Measurements from ENCODE around the gene DRAP1.

Gene DRAP1

DNA sequence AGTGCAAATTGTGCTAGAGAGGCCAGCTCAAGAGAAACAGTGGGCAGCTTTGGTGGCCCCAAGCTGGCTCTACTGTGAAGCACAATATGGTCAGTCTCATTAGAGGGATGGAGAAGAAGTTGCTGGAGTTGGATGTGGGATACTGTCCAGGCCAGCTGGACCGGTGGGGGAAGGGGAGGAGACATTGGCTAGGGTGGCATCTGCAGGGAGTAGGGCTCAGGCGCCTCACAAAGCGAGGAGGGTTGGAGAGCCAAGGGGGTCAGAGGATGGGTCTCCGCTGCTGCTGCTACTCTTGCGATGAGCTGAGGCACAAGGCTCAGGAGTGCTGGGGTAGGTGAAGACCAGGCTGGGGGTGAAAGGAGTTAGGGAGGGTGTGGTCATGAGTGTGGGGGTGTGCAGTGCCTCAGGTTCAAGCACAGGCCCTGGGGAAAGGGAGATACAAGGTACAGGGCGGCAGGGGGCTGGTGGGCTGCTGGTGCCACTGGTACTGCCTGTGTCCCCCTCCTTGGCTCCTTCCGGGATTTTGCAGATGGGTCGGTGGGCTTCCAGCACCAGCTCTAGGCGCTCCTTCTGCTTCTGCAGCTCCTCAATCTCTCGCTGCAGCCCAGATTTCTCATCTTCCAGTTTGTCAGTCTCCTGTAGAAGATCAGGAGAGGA is 26.4 kb upstream of the DRAP1 start:
- peak overlapping the region; percentile 84 for H3K27ac Mint-ChIP-seq
- no peaks in the 10 kb centered on the region for H3K9me3 Mint-ChIP-seq
- no peaks in the 10 kb centered on the region for H3K27me3 Mint-ChIP-seq (ENCODE audit: low read depth)
- H3K4me1 Mint-ChIP-seq (ENCODE audit: low read depth) = peaks cover 57% of the 10 kb centered on the region
- peak overlapping the region; percentile 65 for H3K4me3 Mint-ChIP-seq
- peaks cover 4% of the 10 kb centered on the region for H3K36me3 Mint-ChIP-seq (ENCODE audit: low read depth)

DNA sequence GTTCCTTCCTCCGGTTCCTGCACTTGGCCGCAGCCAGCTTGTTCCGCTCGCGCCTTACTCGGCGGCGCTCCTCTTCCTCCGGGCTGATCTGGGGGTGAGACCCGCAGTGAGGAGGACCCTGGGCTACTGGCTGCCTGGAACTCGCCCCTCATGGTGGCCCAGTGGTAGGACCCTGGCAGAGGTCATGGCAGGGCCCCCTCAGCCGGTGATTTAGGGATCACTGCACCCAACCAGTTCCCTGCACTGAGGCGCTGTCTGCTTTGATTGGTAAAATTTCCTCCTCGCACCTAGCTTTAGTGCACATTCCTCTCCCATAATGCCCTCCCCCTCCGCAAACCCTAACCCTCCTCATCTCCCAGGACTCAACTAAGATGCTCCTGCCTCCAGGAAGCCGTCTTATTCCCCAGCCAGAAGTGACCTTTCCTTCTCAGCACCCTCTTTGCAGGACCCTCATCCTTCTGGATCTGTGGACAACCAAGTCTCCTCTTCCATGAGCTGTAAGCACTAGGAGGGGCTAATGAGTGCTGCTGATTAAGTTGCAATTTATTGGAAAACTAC is 25.1 kb upstream of the DRAP1 start:
- H3K9me3 Mint-ChIP-seq = no peaks in the 10 kb centered on the region
- no peaks in the 10 kb centered on the region for H3K27me3 Mint-ChIP-seq (ENCODE audit: low read depth)
- H3K4me3 Mint-ChIP-seq = peak overlapping the region; percentile 65
- peaks cover 53% of the 10 kb centered on the region for H3K4me1 Mint-ChIP-seq (ENCODE audit: low read depth)
- H3K27ac Mint-ChIP-seq = peak overlapping the region; percentile 84
- peaks cover 2% of the 10 kb centered on the region for H3K36me3 Mint-ChIP-seq (ENCODE audit: low read depth)

DNA sequence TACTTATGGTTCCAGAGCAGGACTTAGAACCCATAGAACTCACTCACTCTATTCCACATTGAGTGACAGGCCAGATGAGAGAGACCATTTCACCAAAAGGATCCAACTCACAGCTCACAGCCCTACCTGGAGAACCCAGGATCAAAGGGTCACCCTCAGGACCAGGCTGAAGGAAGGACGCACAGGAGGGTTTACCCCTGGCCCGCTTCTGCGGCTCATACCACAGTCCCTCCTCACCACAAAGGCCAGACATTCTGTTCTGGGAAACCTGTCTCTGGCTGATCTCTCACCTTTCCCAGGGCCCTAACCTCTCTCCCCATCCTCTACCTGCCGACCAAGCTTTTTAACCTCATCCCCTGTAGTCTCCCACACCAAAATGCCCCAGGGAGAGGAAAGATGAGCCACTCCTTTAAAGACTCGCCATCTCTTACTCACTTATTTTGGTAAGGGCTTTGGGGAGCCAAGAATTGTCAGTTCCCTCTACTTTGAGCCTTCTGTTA is 23.7 kb upstream of the DRAP1 start:
- Mint-ChIP-seq H3K4me3 (peak overlapping the region; percentile 25), H3K27ac (peak overlapping the region; percentile 62)

DNA sequence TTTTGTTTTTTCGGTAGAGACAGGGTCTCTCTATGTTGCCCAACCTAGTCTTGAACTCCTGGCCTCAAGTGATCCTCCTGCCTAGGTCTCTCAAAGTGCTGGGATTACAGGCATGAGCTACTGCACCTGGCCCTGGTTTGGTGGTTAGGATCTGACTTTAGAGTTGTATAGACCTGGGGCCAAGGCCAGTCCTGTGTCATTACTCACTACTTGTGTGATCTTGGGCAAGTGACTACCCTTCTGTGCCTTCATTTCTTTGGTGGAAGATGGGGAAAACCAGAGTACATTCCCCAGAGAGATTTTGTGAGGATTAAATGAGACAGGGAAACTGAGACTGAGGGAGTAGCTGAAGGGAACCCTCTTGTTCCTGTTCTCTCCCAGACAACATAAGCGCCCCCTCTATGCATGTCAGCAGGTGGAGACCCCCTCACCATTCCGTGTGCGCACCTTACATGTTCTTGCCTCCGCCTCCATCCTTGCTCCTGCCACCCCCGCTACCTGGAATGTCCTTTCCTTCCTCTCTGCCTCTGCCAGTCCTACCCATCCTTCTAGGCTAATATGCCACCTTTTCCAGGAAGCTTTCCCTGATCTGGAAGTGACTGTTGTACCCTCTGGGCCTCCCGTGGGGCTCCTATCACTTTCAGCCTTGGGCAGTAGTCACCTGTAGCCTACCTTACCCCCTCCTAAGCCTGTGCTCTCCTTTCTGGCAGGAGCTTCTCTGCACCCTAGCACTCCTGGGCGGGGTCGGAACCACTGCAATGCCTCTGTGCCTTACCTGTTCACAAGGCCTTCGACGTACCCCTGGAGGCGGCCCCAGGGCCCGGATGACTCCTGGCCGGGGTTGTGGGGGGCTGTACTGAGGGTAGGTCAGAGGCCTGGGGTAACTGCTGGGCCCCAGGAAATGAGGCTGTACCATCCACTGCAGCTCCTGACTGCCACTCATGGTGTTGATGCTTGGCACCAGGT is 22.9 kb upstream of the DRAP1 start:
- Mint-ChIP-seq H3K27ac (peak overlapping the region; percentile 62), H3K27me3 (ENCODE audit: low read depth) (no peaks in the 10 kb centered on the region), H3K4me3 (no peak overlapping the region), H3K9me3 (no peaks in the 10 kb centered on the region), H3K4me1 (ENCODE audit: low read depth) (peaks cover 43% of the 10 kb centered on the region), H3K36me3 (ENCODE audit: low read depth) (peaks cover 2% of the 10 kb centered on the region)

More for the DNA sequence above, 23.7 kb upstream of the DRAP1 start:
- Mint-ChIP-seq H3K9me3 (no peaks in the 10 kb centered on the region), H3K27me3 (ENCODE audit: low read depth) (no peaks in the 10 kb centered on the region), H3K36me3 (ENCODE audit: low read depth) (peaks cover 2% of the 10 kb centered on the region), H3K4me1 (ENCODE audit: low read depth) (peaks cover 41% of the 10 kb centered on the region)

DNA sequence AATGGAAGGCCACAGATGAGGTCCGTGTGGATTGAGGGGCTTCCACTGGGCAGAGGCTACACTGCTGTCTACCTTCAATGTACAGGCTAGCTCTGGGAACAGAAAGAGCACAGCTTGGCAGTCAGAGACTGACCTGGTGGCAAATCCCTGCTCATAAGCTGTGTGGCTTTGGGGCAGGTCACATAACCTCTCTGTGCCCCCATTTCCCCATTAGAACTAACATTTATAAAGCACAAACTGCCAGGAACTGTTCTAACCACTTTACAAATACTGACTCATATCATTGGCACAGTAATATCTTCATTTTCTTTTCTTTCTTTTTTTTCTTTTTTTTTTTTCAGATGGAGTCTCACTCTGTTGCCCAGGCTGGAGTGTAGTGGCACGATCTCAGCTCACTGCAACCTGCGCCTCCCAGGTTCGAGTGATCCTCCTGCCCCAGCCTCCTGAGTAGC is 22.2 kb upstream of the DRAP1 start:
- Mint-ChIP-seq H3K4me1 (ENCODE audit: low read depth) (peaks cover 42% of the 10 kb centered on the region), H3K27ac (peak overlapping the region; percentile 31), H3K9me3 (no peaks in the 10 kb centered on the region), H3K4me3 (peak overlapping the region; percentile 28), H3K36me3 (ENCODE audit: low read depth) (peaks cover 2% of the 10 kb centered on the region), H3K27me3 (ENCODE audit: low read depth) (peaks cover 1% of the 10 kb centered on the region)

DNA sequence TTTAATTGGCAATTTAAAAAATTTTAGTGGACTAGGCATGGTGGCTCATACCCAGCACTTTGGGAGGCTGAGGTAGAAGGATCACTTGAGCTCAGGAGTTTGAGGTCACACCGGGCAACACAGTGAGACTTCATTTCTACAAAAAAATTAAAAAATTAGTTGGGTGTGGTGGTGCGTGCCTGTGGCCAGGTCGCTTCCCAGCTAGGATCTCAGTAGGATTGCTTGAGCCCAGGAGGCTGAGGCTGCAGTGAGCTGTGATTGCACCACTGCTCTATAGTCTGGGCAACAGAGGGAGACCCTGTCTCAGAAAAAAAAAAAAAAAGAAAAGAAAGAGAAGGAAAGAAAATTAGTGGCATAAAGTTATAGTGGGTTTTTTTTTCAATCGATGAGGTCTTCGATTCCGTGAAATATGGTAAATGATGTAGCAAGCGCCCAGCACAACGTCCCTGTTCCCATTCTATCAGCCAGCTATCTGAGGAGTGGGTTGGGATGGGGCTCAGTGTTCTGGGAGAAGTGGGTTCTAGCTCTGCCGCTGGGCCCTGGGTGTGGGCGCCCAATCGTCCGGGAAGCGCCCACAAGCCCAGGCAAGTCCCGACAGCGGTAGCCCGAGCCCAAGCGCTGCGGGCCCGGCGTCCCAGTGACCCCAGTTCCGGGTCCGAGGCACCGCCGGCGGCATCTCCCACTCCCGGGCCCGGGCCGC is 20.4 kb upstream of the DRAP1 start:
- Mint-ChIP-seq H3K36me3 (ENCODE audit: low read depth) (peaks cover 2% of the 10 kb centered on the region), H3K9me3 (no peaks in the 10 kb centered on the region), H3K4me3 (peak overlapping the region; percentile 70), H3K27ac (peak overlapping the region; percentile 84), H3K27me3 (ENCODE audit: low read depth) (peaks cover 8% of the 10 kb centered on the region), H3K4me1 (ENCODE audit: low read depth) (peaks cover 29% of the 10 kb centered on the region)

DNA sequence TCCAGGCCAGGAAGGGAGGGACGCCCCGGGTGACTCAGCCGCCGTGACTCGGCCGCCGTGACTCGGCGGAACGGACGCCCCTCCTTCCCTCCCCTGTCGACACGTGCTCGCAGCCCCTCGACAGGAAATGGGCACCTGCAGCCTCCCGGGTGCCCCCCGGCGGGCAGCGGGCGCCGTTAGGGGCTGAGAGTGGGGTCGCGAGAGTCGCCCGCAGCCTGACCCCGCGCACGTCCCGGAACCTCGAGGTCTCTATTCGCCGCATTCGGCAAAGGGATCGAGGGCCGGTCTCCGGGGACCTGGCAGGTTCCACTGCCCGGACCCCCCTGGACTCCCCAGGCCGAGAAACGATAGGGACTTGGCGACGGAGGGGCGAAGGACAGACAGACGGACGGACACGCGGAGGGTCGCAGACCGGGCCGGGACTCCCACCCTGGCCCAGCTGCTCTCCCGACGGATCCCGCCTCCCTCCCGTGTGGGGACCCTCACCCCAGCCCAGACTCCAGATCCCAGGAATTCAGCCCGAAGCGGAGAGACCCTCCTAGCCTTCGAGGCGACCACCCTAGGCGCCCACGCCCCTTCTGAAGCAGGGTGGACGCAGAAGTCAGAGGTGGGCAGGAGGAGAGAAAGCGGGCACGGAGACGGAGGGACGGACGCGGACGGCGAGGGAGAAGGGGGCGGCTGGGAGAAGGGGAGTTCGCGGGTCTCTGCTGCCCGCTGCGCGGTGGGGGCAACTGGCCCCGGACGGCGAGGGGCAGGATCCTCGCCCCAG is 19.7 kb upstream of the DRAP1 start:
- Mint-ChIP-seq H3K36me3 (ENCODE audit: low read depth) (peaks cover 2% of the 10 kb centered on the region), H3K4me1 (ENCODE audit: low read depth) (peaks cover 23% of the 10 kb centered on the region), H3K27ac (peak overlapping the region; percentile 55), H3K4me3 (peak overlapping the region; percentile 67), H3K9me3 (no peaks in the 10 kb centered on the region), H3K27me3 (ENCODE audit: low read depth) (peaks cover 12% of the 10 kb centered on the region)

DNA sequence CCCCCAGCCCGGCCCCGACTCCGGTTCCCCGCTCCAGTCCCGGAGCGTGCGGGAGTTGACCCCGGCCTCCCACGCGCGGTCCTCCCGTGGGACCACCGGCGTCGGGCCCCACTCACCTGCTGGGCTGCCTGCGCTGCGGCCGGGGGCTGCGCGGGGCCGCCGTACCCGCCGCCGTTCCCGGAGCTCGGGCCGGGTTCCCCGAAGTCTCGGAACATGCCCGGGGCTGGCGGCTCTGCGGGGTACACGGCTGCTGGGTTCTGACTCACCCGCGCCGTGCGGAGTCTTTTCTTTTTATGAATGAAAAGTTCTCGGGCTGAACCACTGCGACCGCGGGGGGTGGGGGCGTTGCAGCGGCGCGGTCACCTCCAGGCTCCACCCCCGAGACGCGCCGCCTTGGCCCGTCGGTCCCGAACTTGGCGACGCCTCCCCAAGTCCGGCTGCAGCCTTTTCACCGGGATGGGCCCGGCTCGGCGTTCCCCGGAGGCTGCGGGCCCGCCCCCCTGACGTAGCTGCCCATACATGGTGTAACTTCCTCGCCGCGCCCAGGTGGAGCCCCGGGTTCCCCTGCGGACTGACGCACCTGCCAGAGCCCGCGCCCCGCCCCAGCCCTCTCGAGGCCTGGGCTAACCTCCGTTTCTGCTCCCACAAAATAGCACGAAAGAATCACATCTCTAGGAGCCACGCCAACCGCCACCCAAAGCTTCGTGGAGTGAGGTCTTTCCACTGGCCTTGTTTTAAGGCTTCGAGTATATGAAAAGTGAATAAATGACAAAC is 18.9 kb upstream of the DRAP1 start, which contains the start of gene FOSL1:
TSS of gene FOSL1 (minus strand) at position 264 of the 774 bp plus-strand sequence. CDS start at position 215, 49 bp downstream.
- peaks cover 12% of the 10 kb centered on the region for H3K27me3 Mint-ChIP-seq (ENCODE audit: low read depth)
- peak within 1 kb of the TSS; percentile 67 for H3K4me3 Mint-ChIP-seq
- H3K36me3 Mint-ChIP-seq (ENCODE audit: low read depth) = peaks cover 2% of the 10 kb centered on the region
- peak within 1 kb of the TSS; percentile 80 for H3K27ac Mint-ChIP-seq
- no peaks in the 10 kb centered on the region for H3K9me3 Mint-ChIP-seq
- H3K4me1 Mint-ChIP-seq (ENCODE audit: low read depth) = peaks cover 20% of the 10 kb centered on the region

DNA sequence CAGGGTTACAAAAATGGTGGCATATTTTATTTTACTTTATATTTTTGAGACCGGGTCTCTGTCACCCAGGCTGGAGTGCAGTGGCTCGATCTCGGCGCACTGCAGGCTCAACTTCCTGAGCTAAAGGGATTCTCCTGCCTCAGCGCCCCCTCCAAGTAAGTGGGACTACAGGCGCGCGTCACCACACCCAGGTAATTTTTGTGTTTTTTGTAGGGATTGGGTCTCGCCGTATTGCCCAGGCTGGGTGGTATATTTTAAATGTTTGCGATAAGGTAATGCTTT is 18.4 kb upstream of the DRAP1 start:
- peak overlapping the region; percentile 80 for H3K27ac Mint-ChIP-seq
- H3K36me3 Mint-ChIP-seq (ENCODE audit: low read depth) = peaks cover 2% of the 10 kb centered on the region
- H3K9me3 Mint-ChIP-seq = no peaks in the 10 kb centered on the region
- peaks cover 12% of the 10 kb centered on the region for H3K27me3 Mint-ChIP-seq (ENCODE audit: low read depth)
- no peak overlapping the region for H3K4me3 Mint-ChIP-seq
- peaks cover 16% of the 10 kb centered on the region for H3K4me1 Mint-ChIP-seq (ENCODE audit: low read depth)

DNA sequence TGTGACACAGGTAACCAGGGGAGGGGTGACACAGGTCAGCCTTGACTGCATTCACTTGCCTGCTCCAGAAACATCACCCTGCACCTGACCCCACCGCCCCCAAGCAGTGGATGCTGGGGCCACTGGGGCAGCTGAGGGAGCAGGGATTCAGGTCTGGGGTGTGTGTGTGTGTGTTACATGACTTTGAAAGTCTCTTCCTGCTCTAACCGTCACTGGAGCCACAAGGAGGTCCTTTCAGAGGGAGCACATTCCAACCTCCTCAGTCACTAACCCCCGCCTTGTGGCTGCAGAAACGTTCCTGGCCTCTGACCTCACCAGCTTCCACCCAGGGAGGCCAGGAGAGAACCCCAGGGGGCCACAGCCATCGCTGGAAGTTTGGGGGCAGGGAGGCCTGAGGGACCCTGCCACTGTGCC is 16.2 kb upstream of the DRAP1 start:
- Mint-ChIP-seq H3K9me3 (no peaks in the 10 kb centered on the region), H3K4me1 (ENCODE audit: low read depth) (peaks cover 10% of the 10 kb centered on the region), H3K27ac (no peak overlapping the region), H3K4me3 (no peak overlapping the region), H3K36me3 (ENCODE audit: low read depth) (no peaks in the 10 kb centered on the region), H3K27me3 (ENCODE audit: low read depth) (peaks cover 18% of the 10 kb centered on the region)

DNA sequence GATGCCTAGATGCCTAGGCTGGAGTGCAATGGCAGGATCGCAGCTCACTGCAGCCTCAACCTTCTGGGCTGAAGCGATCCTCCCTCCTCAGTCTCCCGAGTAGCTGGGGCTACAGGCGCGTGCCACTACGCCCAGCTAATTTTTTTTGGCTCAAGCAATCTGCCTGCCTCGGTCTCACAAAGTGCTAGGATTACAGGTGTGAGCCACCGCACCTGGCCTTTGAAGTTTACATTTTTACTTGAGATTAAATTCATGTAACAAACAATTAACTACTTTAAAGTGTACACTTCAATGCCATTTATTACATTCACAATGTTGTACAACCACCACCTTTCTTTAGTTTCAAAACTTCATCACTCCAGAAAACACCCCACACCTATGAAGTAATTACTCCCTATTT is 15.5 kb upstream of the DRAP1 start:
- Mint-ChIP-seq H3K36me3 (ENCODE audit: low read depth) (no peaks in the 10 kb centered on the region), H3K27ac (no peak overlapping the region), H3K9me3 (no peaks in the 10 kb centered on the region), H3K4me1 (ENCODE audit: low read depth) (peaks cover 8% of the 10 kb centered on the region), H3K4me3 (no peak overlapping the region), H3K27me3 (ENCODE audit: low read depth) (peaks cover 18% of the 10 kb centered on the region)

DNA sequence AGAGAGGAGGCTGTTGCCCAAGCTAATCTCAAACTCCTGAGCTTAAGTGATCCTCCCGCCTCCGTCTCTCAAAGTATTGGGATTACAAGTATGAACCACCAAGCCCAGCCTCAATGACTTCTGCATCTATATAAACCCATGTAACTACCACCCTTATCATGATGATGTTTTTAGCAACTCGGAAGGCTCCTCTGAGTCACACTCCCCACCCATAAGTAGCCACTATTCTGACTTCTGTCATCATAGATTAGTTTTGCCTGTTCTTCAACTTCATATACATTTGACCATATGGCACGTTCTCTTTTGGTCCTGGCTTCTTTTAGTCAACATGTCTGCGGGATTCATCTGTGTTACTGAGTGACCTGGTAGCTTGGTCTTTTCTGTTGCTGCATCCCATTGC is 12.6 kb upstream of the DRAP1 start:
- H3K36me3 Mint-ChIP-seq (ENCODE audit: low read depth) = no peaks in the 10 kb centered on the region
- no peak overlapping the region for H3K27ac Mint-ChIP-seq
- peaks cover 12% of the 10 kb centered on the region for H3K4me1 Mint-ChIP-seq (ENCODE audit: low read depth)
- H3K9me3 Mint-ChIP-seq = no peaks in the 10 kb centered on the region
- no peak overlapping the region for H3K4me3 Mint-ChIP-seq
- H3K27me3 Mint-ChIP-seq (ENCODE audit: low read depth) = peaks cover 18% of the 10 kb centered on the region

DNA sequence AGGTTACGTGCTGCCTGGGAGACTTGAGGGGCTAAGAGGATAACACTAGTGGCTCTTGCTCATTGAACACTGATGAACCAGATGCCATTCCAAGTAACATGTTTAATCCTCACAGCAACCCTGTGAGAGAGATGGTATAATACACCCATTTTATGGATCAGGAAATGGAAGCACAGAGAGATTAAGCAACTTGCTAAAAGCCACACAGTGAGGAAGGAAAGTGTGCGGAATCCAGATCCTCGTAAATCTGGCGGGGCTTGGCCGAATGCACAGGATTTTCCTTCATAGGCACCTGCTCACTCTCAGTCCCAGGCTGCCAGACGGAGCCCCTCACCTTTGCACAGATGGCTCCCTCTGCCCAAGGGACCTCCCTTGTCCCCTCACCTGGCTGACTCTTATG is 11.3 kb upstream of the DRAP1 start:
- no peak overlapping the region for H3K27ac Mint-ChIP-seq
- H3K27me3 Mint-ChIP-seq (ENCODE audit: low read depth) = peaks cover 13% of the 10 kb centered on the region
- H3K4me3 Mint-ChIP-seq = no peak overlapping the region
- no peaks in the 10 kb centered on the region for H3K9me3 Mint-ChIP-seq
- no peaks in the 10 kb centered on the region for H3K36me3 Mint-ChIP-seq (ENCODE audit: low read depth)
- H3K4me1 Mint-ChIP-seq (ENCODE audit: low read depth) = peaks cover 9% of the 10 kb centered on the region

All from T-helper 1 cell treated with Interleukin-12 subunit alpha and Interleukin-12 subunit beta and Interleukin-4 antibody, amounts not matched to agents 30 μg/mL and 1 μg/mL, for 36 hours (primary cell).